ENCODE data around the gene MAP3K10.

The MAP3K10 gene

DNA sequence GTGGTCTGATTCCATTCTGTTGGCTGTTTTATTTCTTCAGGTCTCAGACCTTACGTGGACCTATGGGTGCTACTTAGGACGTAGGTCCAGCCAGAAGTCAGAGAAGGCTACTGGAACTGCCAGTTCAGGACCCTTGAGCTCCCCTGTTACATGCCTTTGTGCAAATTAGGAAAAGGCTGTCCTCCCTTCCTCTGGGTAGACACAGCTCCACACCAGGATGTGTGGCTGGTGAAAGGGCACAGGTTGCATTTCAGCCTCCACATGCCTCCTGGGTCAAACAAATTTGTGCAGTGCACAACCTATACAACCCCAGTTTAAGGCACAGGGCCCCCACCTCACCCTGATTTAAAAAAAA lies 43.9 kb upstream of the MAP3K10 start:
- Mint-ChIP-seq H3K4me3 (no peak overlapping the region), H3K36me3 (ENCODE audit: low read depth) (no peaks in the 10 kb centered on the region), H3K27ac (no peak overlapping the region), H3K27me3 (ENCODE audit: low read depth) (peaks cover 13% of the 10 kb centered on the region), H3K4me1 (no peaks in the 10 kb centered on the region), H3K9me3 (no peaks in the 10 kb centered on the region)
- TF ChIP-seq, protein P1, sequence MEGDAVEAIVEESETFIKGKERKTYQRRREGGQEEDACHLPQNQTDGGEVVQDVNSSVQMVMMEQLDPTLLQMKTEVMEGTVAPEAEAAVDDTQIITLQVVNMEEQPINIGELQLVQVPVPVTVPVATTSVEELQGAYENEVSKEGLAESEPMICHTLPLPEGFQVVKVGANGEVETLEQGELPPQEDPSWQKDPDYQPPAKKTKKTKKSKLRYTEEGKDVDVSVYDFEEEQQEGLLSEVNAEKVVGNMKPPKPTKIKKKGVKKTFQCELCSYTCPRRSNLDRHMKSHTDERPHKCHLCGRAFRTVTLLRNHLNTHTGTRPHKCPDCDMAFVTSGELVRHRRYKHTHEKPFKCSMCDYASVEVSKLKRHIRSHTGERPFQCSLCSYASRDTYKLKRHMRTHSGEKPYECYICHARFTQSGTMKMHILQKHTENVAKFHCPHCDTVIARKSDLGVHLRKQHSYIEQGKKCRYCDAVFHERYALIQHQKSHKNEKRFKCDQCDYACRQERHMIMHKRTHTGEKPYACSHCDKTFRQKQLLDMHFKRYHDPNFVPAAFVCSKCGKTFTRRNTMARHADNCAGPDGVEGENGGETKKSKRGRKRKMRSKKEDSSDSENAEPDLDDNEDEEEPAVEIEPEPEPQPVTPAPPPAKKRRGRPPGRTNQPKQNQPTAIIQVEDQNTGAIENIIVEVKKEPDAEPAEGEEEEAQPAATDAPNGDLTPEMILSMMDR (IDR thresholded peaks at IDR 0.05; ENCODE audit: unreplicated experiment in 3 of 3) = no peak

DNA sequence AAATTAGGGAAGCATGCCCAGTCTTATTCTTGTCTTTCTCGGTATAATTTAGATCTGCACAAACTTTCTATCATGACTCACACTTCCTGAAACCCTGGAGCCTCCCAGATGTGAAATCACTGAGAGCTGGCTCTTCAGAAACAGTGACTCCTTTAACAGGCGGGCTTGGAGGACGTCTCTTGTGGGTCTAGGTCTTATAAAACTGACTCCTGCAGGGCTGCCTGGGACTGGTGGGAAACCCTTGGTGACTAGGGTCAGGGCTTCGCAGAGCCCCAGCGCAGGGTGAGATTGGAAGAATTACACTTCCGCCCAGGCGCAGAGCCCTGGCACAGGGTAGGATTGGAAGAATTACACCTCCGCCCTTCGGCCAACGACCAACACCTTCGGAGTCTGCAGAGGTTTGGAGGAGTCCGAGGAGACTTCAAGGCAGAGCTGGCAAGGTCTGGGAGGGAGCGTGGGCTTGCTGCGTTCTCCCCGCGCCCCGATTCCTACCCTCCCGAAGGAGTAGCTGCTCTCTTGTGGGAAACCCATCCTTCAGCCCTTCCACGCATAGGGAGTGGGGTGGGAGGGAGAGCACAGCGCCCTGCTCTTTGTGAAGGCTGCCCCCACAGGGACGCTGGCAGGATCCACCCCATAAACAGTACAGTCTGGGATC lies 43.4 kb upstream of the MAP3K10 start:
- no peaks in the 10 kb centered on the region for H3K36me3 Mint-ChIP-seq (ENCODE audit: low read depth)
- no peak overlapping the region for H3K4me3 Mint-ChIP-seq
- H3K4me1 Mint-ChIP-seq = no peaks in the 10 kb centered on the region
- H3K9me3 Mint-ChIP-seq = no peaks in the 10 kb centered on the region
- peaks cover 13% of the 10 kb centered on the region for H3K27me3 Mint-ChIP-seq (ENCODE audit: low read depth)
- TF ChIP-seq, protein P1 (IDR thresholded peaks at IDR 0.05; ENCODE audit: unreplicated experiment in 3 of 3) = no peak
- H3K27ac Mint-ChIP-seq = no peak overlapping the region

DNA sequence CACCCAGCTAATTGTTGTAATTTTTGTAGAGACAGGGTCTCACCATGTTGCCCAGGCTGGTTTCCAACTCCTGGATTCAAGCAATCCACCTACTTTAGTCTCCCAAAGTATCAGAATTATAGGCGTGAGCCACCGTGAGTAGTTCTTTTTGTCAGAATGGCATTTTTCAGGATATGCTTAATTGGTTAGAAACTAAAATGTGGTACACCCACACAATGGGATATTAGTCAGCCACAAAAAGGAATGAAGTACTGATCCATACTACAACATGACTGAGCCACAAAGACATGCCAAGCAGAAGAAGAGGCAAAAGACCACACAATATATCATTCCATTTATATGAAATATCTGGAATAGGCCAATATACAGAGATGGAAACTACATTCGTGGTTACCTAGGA lies 41.7 kb upstream of the MAP3K10 start:
- peaks cover 11% of the 10 kb centered on the region for H3K27me3 Mint-ChIP-seq (ENCODE audit: low read depth)
- TF ChIP-seq, protein P1 (IDR thresholded peaks at IDR 0.05; ENCODE audit: unreplicated experiment in 3 of 3) = no peak
- no peaks in the 10 kb centered on the region for H3K4me1 Mint-ChIP-seq
- H3K27ac Mint-ChIP-seq = no peak overlapping the region
- H3K9me3 Mint-ChIP-seq = no peaks in the 10 kb centered on the region
- no peaks in the 10 kb centered on the region for H3K36me3 Mint-ChIP-seq (ENCODE audit: low read depth)
- no peak overlapping the region for H3K4me3 Mint-ChIP-seq

DNA sequence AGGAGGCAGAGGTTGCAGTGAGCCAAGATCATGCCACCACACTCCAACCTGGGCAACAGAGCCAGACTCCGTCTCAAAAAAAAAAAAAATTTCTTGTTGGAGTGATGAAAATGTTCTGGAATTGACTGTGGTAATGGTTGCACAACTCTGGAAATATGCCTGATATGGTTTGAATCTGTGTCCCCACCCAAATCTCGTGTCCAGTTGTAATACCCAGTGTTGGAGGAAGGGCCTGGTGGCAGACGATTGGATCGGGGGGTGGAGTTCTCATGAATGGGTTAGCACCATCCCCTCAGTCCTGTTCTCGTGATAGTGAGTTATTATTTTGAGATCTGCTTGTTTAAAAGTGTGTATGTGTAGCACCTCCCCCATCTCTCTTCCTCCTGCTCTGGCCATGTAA lies 41.1 kb upstream of the MAP3K10 start:
- H3K27me3 Mint-ChIP-seq (ENCODE audit: low read depth) = peaks cover 9% of the 10 kb centered on the region
- no peaks in the 10 kb centered on the region for H3K4me1 Mint-ChIP-seq
- H3K36me3 Mint-ChIP-seq (ENCODE audit: low read depth) = no peaks in the 10 kb centered on the region
- H3K4me3 Mint-ChIP-seq = no peak overlapping the region
- no peaks in the 10 kb centered on the region for H3K9me3 Mint-ChIP-seq
- H3K27ac Mint-ChIP-seq = no peak overlapping the region
- TF ChIP-seq, protein P1 (IDR thresholded peaks at IDR 0.05; ENCODE audit: unreplicated experiment in 3 of 3) = no peak

DNA sequence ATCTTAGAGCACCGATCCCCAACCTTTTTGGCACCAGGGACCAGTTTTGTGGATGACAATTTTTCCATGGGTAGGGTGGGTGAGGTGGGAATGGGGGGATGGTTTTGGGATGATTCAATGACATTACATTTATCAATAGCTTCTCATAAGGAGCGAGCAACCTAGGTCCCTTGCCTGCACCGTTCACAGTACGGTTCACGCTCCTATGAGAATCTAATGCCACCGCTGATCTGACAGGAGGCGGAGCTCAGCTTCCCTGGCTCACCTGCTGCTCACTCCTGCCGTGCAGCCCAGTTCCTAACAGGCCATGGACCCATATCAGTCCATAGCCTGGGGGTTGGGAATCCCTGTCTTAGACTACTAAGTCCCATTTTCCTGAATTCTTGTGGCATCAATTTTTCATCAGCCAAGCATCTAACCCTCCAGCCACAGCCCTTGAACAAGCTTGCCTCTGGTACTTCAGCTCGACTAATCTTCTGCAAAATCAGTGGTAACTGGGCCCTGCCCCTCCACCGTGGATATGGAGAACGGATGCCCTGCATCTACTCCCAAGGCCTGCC lies 37.0 kb upstream of the MAP3K10 start:
- no peak overlapping the region for H3K27ac Mint-ChIP-seq
- H3K9me3 Mint-ChIP-seq = no peaks in the 10 kb centered on the region
- TF ChIP-seq, protein P1 (IDR thresholded peaks at IDR 0.05; ENCODE audit: unreplicated experiment in 3 of 3) = no peak
- no peak overlapping the region for H3K4me3 Mint-ChIP-seq
- H3K36me3 Mint-ChIP-seq (ENCODE audit: low read depth) = no peaks in the 10 kb centered on the region
- peaks cover 3% of the 10 kb centered on the region for H3K27me3 Mint-ChIP-seq (ENCODE audit: low read depth)
- H3K4me1 Mint-ChIP-seq = no peaks in the 10 kb centered on the region

DNA sequence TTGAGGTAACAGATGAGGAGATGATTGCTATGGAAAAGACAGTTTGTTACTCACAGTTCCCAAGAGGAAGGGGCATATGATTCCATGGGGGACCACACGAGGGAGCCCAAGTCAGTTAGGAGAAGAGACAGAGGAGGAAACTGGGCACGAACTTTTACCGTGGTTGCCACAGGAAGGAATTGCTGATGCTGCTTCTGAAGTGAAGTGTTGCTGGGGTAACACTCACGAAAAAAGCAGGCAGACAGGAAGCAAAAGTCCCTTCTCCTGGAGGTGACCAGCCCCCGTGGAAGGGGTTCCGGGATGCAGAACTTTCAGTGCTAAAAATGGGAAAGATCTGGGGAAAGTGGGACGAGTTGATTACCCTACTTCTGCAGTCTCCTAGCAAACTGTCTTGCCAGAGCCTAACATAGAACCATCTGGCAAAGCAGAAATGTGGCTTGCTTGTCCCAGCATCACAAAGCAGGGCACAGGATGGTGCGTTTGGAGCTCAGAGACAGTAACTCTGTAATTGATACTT lies 35.4 kb upstream of the MAP3K10 start:
- Mint-ChIP-seq H3K9me3 (no peaks in the 10 kb centered on the region), H3K4me3 (no peak overlapping the region)

More for the DNA sequence above, 35.4 kb upstream of the MAP3K10 start:
- Mint-ChIP-seq H3K4me1 (no peaks in the 10 kb centered on the region), H3K27ac (no peak overlapping the region), H3K36me3 (ENCODE audit: low read depth) (no peaks in the 10 kb centered on the region), H3K27me3 (ENCODE audit: low read depth) (peaks cover 3% of the 10 kb centered on the region)
- TF ChIP-seq, protein P1 (IDR thresholded peaks at IDR 0.05; ENCODE audit: unreplicated experiment in 3 of 3) = no peak

All from nephron (organoid).